Measurements from ENCODE around the gene URB1.

URB1 gene

DNA sequence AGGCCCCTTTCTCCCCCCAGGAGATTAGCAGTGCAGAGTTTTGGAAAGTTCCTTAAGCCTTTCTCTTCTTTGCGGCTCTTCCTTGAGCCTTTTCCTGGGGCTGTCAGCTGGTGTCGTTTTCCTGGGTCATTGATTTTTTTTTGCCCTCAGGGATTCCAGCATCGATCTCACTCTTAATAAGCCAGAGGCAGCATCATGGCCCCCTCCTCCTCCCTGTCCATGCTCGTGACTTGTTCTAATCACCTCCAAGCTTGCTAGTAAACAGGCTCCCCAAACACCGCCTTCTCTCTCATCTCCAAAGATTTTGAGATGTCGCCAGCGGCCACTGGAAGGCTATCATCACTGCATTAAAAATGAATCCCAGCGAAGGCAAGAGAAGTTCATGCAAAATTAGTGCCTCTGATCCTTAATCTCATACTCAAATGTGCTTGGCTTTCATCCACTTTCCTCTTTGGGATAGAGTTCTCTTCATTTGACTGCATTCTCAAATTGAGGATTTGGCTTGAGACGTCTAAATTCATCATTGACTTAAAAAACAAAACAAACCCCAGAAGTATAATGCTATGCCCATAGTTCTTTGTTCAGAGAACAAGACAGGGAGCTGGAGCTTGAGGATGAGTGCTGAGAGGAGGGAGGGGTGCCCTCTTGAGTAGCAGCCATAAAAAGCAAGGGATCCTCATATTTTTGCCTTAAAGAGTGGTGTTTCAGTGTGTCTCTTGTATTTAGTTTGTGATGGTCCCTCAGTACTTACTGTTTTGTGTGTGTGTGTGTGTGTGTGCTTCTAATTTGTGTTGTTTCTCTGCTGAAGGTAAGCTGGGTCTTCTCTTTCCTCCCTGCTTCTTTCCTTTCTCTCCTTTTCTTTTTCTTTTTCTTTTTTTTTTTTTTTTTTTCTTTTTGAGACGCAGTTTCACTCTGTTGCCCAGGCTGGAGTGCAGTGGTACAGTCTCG lies 22.9 kb upstream of the URB1 start:
- H3K4me3 ChIP-seq, result no peak overlapping the region
- peaks cover 9% of the 10 kb centered on the region for H3K4me1 ChIP-seq
- H3K9me3 ChIP-seq, result no peaks in the 10 kb centered on the region
- no peaks in the 10 kb centered on the region for H3K36me3 ChIP-seq (replicated peaks)
- in situ Hi-C loops (cut with MboI; ENCODE audit: low sequenced_read_pairs), result no loop called here
- H3K27me3 ChIP-seq (ENCODE audit: low read depth), result no peaks in the 10 kb centered on the region
- DNase-seq (ENCODE audit: low spot score in 2 of 2), result peak in 1 of 2 experiments; percentile 23

DNA sequence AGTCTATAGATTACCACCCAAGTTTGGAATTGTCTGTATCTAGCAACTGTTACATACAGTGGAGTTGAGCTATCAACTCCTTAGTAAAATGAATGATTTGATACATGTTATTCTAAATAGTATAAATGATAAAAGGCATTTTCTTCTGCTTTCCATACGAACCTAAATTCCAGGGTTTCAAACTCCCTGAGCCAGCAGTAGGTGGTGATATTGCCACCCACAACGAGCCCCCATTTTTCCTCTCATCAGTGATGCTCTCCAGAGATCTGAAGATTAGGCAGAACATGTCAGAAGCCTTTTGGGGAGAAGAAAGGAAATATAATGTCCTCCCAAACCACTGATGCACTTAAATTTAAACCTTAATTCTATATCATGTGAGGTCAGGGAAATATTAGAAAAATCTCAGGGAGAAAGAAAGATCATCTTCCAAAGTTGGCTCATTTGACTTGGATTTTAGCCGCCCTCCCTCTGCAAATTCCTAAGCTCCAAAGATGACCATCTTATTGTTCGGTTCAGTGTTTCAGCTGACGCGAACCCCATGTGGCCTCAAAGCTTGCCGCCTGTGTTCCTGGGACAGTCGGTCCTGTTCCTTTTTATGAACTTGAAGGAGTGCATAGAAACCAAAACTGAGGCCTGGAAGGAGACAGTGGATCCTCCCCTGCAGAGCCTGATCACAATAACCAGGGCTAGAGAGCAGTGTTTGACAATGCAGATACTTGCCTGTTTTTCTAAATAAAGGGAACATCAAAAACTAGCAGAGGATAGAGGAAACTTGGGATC lies 22.0 kb upstream of the URB1 start:
- in situ Hi-C loops (cut with MboI; ENCODE audit: low sequenced_read_pairs), result no loop called here
- no peak overlapping the region for H3K4me3 ChIP-seq
- DNase-seq (ENCODE audit: low spot score in 2 of 2), result no peak

DNA sequence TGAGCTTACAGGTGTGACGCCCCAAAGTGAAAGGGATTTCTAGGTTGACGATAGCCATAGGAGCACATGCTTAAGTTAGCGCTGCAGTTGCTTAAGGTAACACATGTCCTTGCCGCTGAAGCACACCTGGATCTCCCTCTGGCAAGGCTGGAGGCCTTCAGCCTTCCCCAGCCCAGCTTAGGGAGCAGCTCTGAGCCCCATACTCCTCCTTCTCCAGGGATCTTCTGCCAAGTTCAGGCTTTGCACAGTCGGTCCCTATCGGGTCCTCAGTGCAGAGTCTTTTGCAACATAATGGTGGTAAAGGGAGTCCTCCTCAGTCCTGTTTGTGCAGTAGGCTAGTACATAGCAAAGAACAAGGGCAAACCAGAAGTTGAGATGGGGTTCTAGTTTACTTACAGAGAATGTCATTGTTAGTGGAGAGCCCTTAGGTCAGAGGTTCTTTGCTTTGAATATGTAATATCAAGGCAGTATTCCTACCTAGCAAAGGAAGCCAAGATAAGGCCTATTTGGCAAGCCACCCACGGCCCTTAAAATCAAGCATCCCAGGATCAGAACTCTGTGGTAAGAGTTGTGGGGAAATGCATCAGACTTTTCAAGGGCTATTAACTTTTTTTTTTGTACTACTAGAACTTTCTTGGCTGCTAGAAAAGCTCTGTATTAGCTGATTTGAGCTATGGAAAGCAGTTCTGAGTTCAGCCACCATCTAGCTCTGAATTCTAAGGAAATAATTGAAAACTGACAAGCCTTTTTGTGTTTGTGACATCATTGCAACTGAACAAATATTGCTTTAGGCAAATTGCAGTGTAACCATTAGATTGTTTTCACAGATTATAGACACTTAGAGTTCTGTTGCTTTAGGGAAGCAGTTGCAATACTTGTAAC lies 21.1 kb upstream of the URB1 start:
- H3K27me3 ChIP-seq (ENCODE audit: low read depth), result no peaks in the 10 kb centered on the region
- peak in 1 of 2 experiments; percentile 4 for DNase-seq (ENCODE audit: low spot score in 2 of 2)
- no peaks in the 10 kb centered on the region for H3K9me3 ChIP-seq
- peaks cover 9% of the 10 kb centered on the region for H3K4me1 ChIP-seq
- H3K4me3 ChIP-seq, result no peak overlapping the region
- in situ Hi-C loops (cut with MboI; ENCODE audit: low sequenced_read_pairs), result no loop called here
- no peaks in the 10 kb centered on the region for H3K36me3 ChIP-seq (replicated peaks)

More for the DNA sequence above, 22.0 kb upstream of the URB1 start:
- Histone ChIP-seq H3K27me3 (ENCODE audit: low read depth) (no peaks in the 10 kb centered on the region), H3K4me1 (peaks cover 9% of the 10 kb centered on the region), H3K36me3 (replicated peaks) (no peaks in the 10 kb centered on the region), H3K9me3 (no peaks in the 10 kb centered on the region)

DNA sequence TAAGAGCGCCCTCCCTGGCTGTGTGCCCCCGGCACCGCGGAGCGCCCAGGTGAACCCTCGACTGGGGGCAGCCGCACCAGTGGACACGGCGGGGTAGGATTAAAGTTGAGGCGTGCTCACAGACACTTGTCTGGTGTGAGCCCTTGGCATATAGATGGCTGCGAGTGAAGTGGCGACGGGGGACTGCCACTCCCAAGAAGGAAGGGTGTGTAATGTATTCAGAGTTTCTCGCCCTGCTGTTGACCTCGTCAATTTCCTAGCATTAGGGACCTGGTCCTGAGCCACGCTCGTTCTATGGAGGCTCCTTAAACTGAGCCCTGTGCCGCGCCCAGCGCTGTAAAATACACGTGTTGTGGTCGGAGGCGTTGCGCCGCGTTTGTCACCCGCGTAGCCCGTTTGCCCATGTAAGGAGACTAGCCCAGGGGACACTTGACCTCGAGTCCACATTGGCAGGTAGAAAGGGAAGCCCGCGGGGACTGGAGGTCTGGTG lies 20.2 kb upstream of the URB1 start:
- Histone ChIP-seq H3K4me1 (peaks cover 9% of the 10 kb centered on the region), H3K36me3 (replicated peaks) (no peaks in the 10 kb centered on the region), H3K27me3 (ENCODE audit: low read depth) (no peaks in the 10 kb centered on the region), H3K9me3 (no peaks in the 10 kb centered on the region), H3K4me3 (peak overlapping the region; percentile 39)
- in situ Hi-C loops (cut with MboI; ENCODE audit: low sequenced_read_pairs), result no loop called here
- DNase-seq (ENCODE audit: low spot score in 2 of 2), result no peak

DNA sequence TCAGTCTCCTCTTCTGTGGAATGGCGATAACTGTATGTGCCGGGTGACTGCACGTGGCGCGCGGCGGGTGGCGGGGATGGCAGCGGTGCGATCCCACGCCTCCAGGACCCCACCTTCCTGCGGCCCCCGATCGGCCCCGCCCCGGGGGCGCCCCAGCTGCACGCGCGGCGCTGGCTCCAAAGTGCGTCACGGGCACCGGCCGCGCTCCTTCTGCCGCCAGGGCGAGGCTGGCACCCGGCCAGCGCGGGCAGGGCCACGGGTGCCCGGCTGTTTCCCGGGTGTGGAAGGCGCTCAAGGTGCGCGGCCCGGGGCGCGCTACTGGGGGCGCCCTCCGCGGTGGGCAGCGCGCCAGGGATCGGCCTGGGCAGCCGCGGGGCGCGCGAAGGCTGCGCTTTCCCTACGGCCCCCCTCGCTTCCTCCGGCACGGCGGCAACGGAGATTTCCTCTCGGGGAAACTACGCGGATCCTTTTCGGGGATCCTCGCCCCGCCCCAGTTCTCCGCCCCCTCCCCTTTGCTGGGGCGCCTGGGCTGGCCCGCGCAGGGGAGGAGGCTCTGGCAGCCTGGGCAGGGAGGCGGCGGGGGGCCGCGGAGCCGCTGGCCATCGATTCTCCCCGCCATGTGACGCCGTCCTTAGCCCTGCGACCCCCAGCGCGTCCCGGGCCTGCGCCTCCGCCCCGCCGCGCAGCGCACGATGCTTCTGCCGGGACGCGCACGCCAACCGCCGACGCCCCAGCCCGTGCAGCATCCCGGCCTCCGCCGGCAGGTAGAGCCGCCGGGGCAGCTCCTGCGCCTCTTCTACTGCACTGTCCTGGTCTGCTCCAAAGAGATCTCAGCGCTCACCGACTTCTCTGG lies 19.6 kb upstream of the URB1 start, which contains the start of gene EVA1C:
Gene EVA1C, plus strand, starts transcription at position 545 of the 853 bp plus-strand sequence. Its CDS starts 148 bp downstream, at position 693.
- no peaks in the 10 kb centered on the region for H3K36me3 ChIP-seq (replicated peaks)
- H3K27me3 ChIP-seq (ENCODE audit: low read depth), result no peaks in the 10 kb centered on the region
- no peaks in the 10 kb centered on the region for H3K9me3 ChIP-seq
- H3K4me1 ChIP-seq, result peaks cover 9% of the 10 kb centered on the region
- peak within 1 kb of the TSS; percentile 39 for H3K4me3 ChIP-seq
- in situ Hi-C loops (cut with MboI; ENCODE audit: low sequenced_read_pairs), result no loop called here
- peak in 1 of 2 experiments; percentile 46 for DNase-seq (ENCODE audit: low spot score in 2 of 2)

- DNase-seq (ENCODE audit: low spot score in 2 of 2), result peak in 1 of 2 experiments; percentile 72
- no peaks in the 10 kb centered on the region for H3K36me3 ChIP-seq (replicated peaks)
- peaks cover 9% of the 10 kb centered on the region for H3K4me1 ChIP-seq
- no peaks in the 10 kb centered on the region for H3K9me3 ChIP-seq
- H3K27me3 ChIP-seq (ENCODE audit: low read depth), result no peaks in the 10 kb centered on the region
- H3K4me3 ChIP-seq, result peak overlapping the region; percentile 39
- in situ Hi-C loops (cut with MboI; ENCODE audit: low sequenced_read_pairs), result no loop called here
These were observed 18.7 kb upstream of the URB1 start for GRCh38 chr21:32411350-32412161.

DNA sequence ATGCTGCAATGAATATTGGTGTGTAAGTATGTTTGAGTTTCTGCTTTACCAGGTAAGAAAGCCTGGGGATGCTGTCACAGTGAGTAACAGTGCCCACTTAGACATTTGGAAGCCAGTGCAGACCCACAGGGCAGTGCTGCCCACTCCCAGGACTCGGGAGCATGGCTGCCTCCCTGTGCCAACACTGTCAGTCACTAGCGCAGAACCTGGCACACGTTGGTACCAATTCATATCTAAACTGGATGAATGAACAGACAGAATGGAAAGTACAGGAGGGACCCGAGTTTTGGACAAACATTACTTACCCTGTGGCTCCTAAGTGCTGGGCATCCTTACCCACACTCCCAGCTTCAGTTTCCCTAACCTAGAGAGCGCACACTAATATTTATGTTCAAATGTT lies 18.1 kb upstream of the URB1 start:
- H3K9me3 ChIP-seq, result no peaks in the 10 kb centered on the region
- peaks cover 8% of the 10 kb centered on the region for H3K4me1 ChIP-seq
- H3K27me3 ChIP-seq (ENCODE audit: low read depth), result no peaks in the 10 kb centered on the region
- in situ Hi-C loops (cut with MboI; ENCODE audit: low sequenced_read_pairs), result no loop called here
- no peaks in the 10 kb centered on the region for H3K36me3 ChIP-seq (replicated peaks)
- DNase-seq (ENCODE audit: low spot score in 2 of 2), result no peak
- H3K4me3 ChIP-seq, result no peak overlapping the region

- Histone ChIP-seq H3K36me3 (replicated peaks) (no peaks in the 10 kb centered on the region), H3K27me3 (ENCODE audit: low read depth) (no peaks in the 10 kb centered on the region), H3K9me3 (no peaks in the 10 kb centered on the region), H3K4me1 (peaks cover 3% of the 10 kb centered on the region), H3K4me3 (no peak overlapping the region)
- no peak for DNase-seq (ENCODE audit: low spot score in 2 of 2)
- in situ Hi-C loops (cut with MboI; ENCODE audit: low sequenced_read_pairs), result no loop called here
These were observed 17.5 kb upstream of the URB1 start for GRCh38 chr21:32410291-32410690.

GRCh38 chr21:32406405-32406804 lies 13.6 kb upstream of the URB1 start:
- Histone ChIP-seq H3K9me3 (no peaks in the 10 kb centered on the region), H3K4me3 (no peak overlapping the region), H3K27me3 (ENCODE audit: low read depth) (no peaks in the 10 kb centered on the region), H3K36me3 (replicated peaks) (no peaks in the 10 kb centered on the region), H3K4me1 (0 out of 2 replicates have a peak, but pooled peaks cover 3% of the 10 kb centered on the region)
- in situ Hi-C loops (cut with MboI; ENCODE audit: low sequenced_read_pairs), result no loop called here
- DNase-seq (ENCODE audit: low spot score in 2 of 2), result no peak

DNA sequence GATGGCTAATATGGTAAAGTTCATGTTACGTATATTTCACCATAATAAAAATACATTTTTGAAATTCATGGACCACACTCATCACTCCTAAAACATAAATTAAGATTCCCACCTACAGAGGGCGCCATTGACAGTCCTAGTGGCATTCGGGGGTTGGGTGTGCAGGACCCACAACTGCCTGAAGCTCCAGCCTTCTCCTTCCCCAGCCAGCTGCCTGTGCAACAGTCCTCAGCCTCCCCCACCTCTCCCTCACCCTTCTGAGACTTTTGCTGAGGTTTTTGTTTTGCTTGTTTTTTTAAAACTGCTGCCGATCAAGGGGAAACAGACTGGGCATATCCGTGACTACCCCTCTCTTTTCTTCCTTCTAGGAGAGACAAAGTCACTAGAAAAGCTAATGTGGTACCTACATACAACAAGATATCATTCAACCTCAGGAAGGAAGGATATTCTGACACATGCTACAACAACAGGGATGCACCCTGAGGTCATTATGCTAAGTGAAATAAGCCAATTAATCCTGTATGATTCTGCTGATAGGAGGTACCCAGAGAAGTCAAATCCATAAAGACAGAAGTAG lies 10.5 kb upstream of the URB1 start:
- H3K4me3 ChIP-seq, result no peak overlapping the region
- H3K4me1 ChIP-seq, result 0 out of 2 replicates have a peak, but pooled peaks cover 3% of the 10 kb centered on the region
- no peaks in the 10 kb centered on the region for H3K9me3 ChIP-seq
- in situ Hi-C loops (cut with MboI; ENCODE audit: low sequenced_read_pairs), result loop anchor here (5.0 kb wide), 1 partner anchor 199 kb away; no protein-coding TSS in a partner anchor
- no peaks in the 10 kb centered on the region for H3K36me3 ChIP-seq (replicated peaks)
- peak; percentile 60 to 83 for DNase-seq (ENCODE audit: low spot score in 2 of 2)
- peaks cover 5% of the 10 kb centered on the region for H3K27me3 ChIP-seq (ENCODE audit: low read depth)

GRCh38 chr21:32393677-32394001 lies 827 bp upstream of the URB1 start:
- no peak for DNase-seq (ENCODE audit: low spot score in 2 of 2)
- Histone ChIP-seq H3K4me3 (peak overlapping the region; percentile 93), H3K4me1 (peaks cover 3% of the 10 kb centered on the region; the same call in 1 of the 2 replicates), H3K27me3 (ENCODE audit: low read depth) (peaks cover 5% of the 10 kb centered on the region; the same call in 1 of the 2 replicates), H3K36me3 (replicated peaks) (peaks cover 12% of the 10 kb centered on the region), H3K9me3 (no peaks in the 10 kb centered on the region)
- in situ Hi-C loops (cut with MboI; ENCODE audit: low sequenced_read_pairs), result loop anchor here (25.0 kb wide), 1 partner anchor 369 kb away; the partner anchor contains the start of gene PAXBP1

Data from HAP-1 (cell line).